SK-N-MC (cell line): ENCODE measurements around the gene TET1.

Experiments
- EZH2 ChIP-seq: fragments of 200-600 bp; sonication (generic); IDR thresholded peaks from one replicate; pipeline ENCODE4 v1.6.1; 2017; ENCODE audit warnings: antibody characterized with exemption
- POLR2AphosphoS5 ChIP-seq: IDR thresholded peaks from 2 replicates; pipeline ENCODE4 v1.6.1; 2012; ENCODE audit warnings: mild to moderate bottlenecking, low read depth, low read length, borderline replicate concordance

DNA sequence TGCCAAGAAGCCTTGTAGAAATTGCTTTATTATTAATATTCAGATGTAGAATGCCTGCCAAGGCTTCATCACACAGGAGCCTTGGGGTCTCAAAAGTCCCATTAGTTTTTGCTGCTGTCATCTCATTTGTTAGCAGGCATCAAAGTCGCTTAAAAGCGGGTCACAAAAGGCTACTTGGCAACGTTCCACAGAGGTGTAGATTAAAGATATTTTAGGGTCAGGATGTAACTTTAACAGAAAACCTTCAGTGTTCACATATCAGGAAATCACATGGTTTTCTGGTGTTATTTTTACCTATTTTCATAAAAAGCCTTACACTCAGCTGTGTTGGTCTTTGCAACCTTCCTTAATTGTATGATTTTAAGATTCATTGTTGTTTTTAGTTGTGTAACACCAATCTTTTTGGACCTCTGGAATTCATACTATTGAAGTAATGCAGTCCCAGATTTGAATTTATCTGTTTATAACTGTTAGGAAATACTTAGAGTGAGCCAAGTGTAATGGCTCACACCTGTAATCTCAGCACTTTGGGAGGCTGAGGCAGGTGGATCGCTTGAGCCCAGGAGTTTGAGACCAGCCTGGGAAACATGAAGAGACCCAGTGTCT lies 65.3 kb downstream of the TET1 start:
- TF ChIP-seq EZH2 (no peak), POLR2AphosphoS5 (no peak)
